WTC11 (cell line): ENCODE measurements around the gene PHF21B. TPM values are rescaled to one million over a fixed set of nuclear protein-coding genes. Genes with fewer than 3 reads are reported as not detected.

ENCODE experiments used
- ATAC-seq: fragments of 200-7000 bp; cut with Tn5 transposase; 2 replicates; pipeline ENCODE4 v1.10.0; 2021; ENCODE audit warnings: mild to moderate bottlenecking, moderate library complexity
- CTCF ChIA-PET: fragments of 300-600 bp; sonication (Branson Sonifier 250); formaldehyde crosslinking; loops from one replicate; lab custom pipeline; 2021; ENCODE audit warnings: antibody characterized with exemption; lab: Charles Lee
- POLR2A ChIA-PET: fragments of 350-600 bp; sonication (Branson Sonifier 250); formaldehyde crosslinking; loops from one replicate; lab custom pipeline; 2021; ENCODE audit warnings: antibody characterized with exemption; lab: Charles Lee
- DNase-seq: peaks from one replicate; pipeline ENCODE4 v3.0.0; 2021; ENCODE audit warnings: low spot score
- H3K27ac Mint-ChIP-seq: 2 replicates; pipeline ENCODE4 v1.8.0; 2021; ENCODE audit warnings: mixed read lengths
- H3K27me3 Mint-ChIP-seq: 2 replicates; pipeline ENCODE4 v1.8.0; 2021; ENCODE audit warnings: low read depth, mild to moderate bottlenecking, moderate library complexity, mixed read lengths
- H3K36me3 Mint-ChIP-seq: 2 replicates; pipeline ENCODE4 v1.8.0; 2021; ENCODE audit warnings: mixed read lengths
- H3K4me1 Mint-ChIP-seq: 2 replicates; pipeline ENCODE4 v1.8.0; 2022; ENCODE audit warnings: mixed read lengths
- H3K4me3 Mint-ChIP-seq: 2 replicates; pipeline ENCODE4 v1.8.0; 2021; ENCODE audit warnings: mild to moderate bottlenecking, moderate library complexity, mixed read lengths
- H3K9me3 Mint-ChIP-seq: 2 replicates; pipeline ENCODE4 v1.8.0; 2021; ENCODE audit warnings: mixed read lengths
- ATF1 ChIP-seq: sonication (generic); formaldehyde crosslinking; IDR thresholded peaks from 2 replicates; pipeline ENCODE4 v1.8.1; 2023; ENCODE audit warnings: mild to moderate bottlenecking, moderate library complexity, missing genetic modification reagents
- CREB1 ChIP-seq: sonication (generic); formaldehyde crosslinking; IDR thresholded peaks from 2 replicates; pipeline ENCODE4 v1.8.0; 2023; ENCODE audit warnings: mild to moderate bottlenecking, missing genetic modification reagents
- ETV6 ChIP-seq: sonication (generic); formaldehyde crosslinking; IDR thresholded peaks from 2 replicates; pipeline ENCODE4 v1.8.1; 2022; ENCODE audit warnings: mild to moderate bottlenecking, missing genetic modification reagents
- FOXK1 ChIP-seq: sonication (generic); formaldehyde crosslinking; IDR thresholded peaks from 2 replicates; pipeline ENCODE4 v1.8.0; 2022; ENCODE audit warnings: mild to moderate bottlenecking, moderate library complexity, missing genetic modification reagents
- GABPB1 ChIP-seq: sonication (generic); formaldehyde crosslinking; IDR thresholded peaks from 2 replicates; pipeline ENCODE4 v1.8.1; 2023; ENCODE audit warnings: mild to moderate bottlenecking, missing genetic modification reagents
- GTF2I ChIP-seq: fragments of 250-450 bp; sonication (Bioruptor Pico); conservative IDR thresholded peaks from 2 replicates; pipeline ENCODE4 v1.4.0; 2021; ENCODE audit warnings: mild to moderate bottlenecking
- HMGA2 ChIP-seq: fragments of 250-450 bp; sonication (Bioruptor Pico); IDR thresholded peaks from 2 replicates; pipeline ENCODE4 v1.4.0; 2021; ENCODE audit warnings: mild to moderate bottlenecking, moderate library complexity
- IRF2 ChIP-seq: sonication (generic); formaldehyde crosslinking; IDR thresholded peaks from 2 replicates; pipeline ENCODE4 v1.8.0; 2022; ENCODE audit warnings: low read depth, missing genetic modification reagents, borderline replicate concordance
- JAZF1 ChIP-seq: fragments of 250-450 bp; sonication (Bioruptor Pico); IDR thresholded peaks from 2 replicates; pipeline ENCODE4 v1.9.0; 2021; ENCODE audit warnings: moderate library complexity, mild to moderate bottlenecking, inconsistent platforms
- KAT7 ChIP-seq: sonication (generic); formaldehyde crosslinking; IDR thresholded peaks from 2 replicates; pipeline ENCODE4 v1.8.1; 2023; ENCODE audit warnings: missing genetic modification reagents, mild to moderate bottlenecking, borderline replicate concordance
- MYBL2 ChIP-seq: sonication (generic); formaldehyde crosslinking; IDR thresholded peaks from 2 replicates; pipeline ENCODE4 v1.8.1; 2023; ENCODE audit warnings: mild to moderate bottlenecking, moderate library complexity, missing genetic modification reagents
- NR1H2 ChIP-seq: sonication (generic); formaldehyde crosslinking; IDR thresholded peaks from 2 replicates; pipeline ENCODE4 v1.9.0; 2021; ENCODE audit warnings: mild to moderate bottlenecking, moderate library complexity, missing genetic modification reagents
- PRRX2 ChIP-seq: fragments of 250-450 bp; sonication (Bioruptor Pico); IDR thresholded peaks from 2 replicates; pipeline ENCODE4 v1.8.0; 2021; ENCODE audit warnings: mild to moderate bottlenecking
- SOX15 ChIP-seq: fragments of 250-450 bp; sonication (Bioruptor Pico); IDR thresholded peaks from 2 replicates; pipeline ENCODE4 v1.9.0; 2021; ENCODE audit warnings: mild to moderate bottlenecking
- TCF7 ChIP-seq: sonication (generic); formaldehyde crosslinking; IDR thresholded peaks from 2 replicates; pipeline ENCODE4 v1.8.0; 2022; ENCODE audit warnings: mild to moderate bottlenecking, low read depth, missing genetic modification reagents, moderate library complexity
- ZNF219 ChIP-seq: sonication (generic); formaldehyde crosslinking; IDR thresholded peaks from 2 replicates; pipeline ENCODE4 v1.8.0; 2023; ENCODE audit warnings: missing genetic modification reagents, mild to moderate bottlenecking, borderline replicate concordance
- ZNF423 ChIP-seq: fragments of 250-450 bp; sonication (Bioruptor Pico); IDR thresholded peaks from 2 replicates; pipeline ENCODE4 v2.1.2; 2022; ENCODE audit warnings: mild to moderate bottlenecking, moderate library complexity
- total RNA-seq: library from RNA; stranded (reverse); gene quantifications from 3 replicates; pipeline ENCODE4 v1.2.3, GENCODE V29; 2021
- TF ChIP-seq, protein P1 (sequence below): sonication (generic); formaldehyde crosslinking; IDR thresholded peaks from 2 replicates; pipeline ENCODE4 v1.8.1; 2023; ENCODE audit warnings: mild to moderate bottlenecking, missing genetic modification reagents, moderate library complexity
- TF ChIP-seq, protein P2 (sequence below): sonication (generic); formaldehyde crosslinking; IDR thresholded peaks from 2 replicates; pipeline ENCODE4 v1.8.0; 2022; ENCODE audit warnings: mild to moderate bottlenecking, missing genetic modification reagents
- TF ChIP-seq, protein P3 (sequence below): sonication (generic); formaldehyde crosslinking; IDR thresholded peaks from 2 replicates; pipeline ENCODE4 v1.8.0; 2023; ENCODE audit warnings: missing genetic modification reagents
- TF ChIP-seq, protein P4 (sequence below): sonication (generic); formaldehyde crosslinking; IDR thresholded peaks from 2 replicates; pipeline ENCODE4 v1.8.0; 2022; ENCODE audit warnings: mild to moderate bottlenecking, missing genetic modification reagents
- TF ChIP-seq, protein P5 (sequence below): fragments of 250-450 bp; sonication (Bioruptor Pico); IDR thresholded peaks from 2 replicates; pipeline ENCODE4 v1.9.0; 2021; ENCODE audit warnings: moderate library complexity, mild to moderate bottlenecking, inconsistent platforms, borderline replicate concordance
- TF ChIP-seq, protein P6 (sequence below): fragments of 250-450 bp; sonication (Bioruptor Pico); IDR thresholded peaks from 2 replicates; pipeline ENCODE4 v1.9.0; 2021; ENCODE audit warnings: mild to moderate bottlenecking, borderline replicate concordance

Gene PHF21B
- total RNA-seq, 1 experiment from 2014 or later = 107 TPM

DNA sequence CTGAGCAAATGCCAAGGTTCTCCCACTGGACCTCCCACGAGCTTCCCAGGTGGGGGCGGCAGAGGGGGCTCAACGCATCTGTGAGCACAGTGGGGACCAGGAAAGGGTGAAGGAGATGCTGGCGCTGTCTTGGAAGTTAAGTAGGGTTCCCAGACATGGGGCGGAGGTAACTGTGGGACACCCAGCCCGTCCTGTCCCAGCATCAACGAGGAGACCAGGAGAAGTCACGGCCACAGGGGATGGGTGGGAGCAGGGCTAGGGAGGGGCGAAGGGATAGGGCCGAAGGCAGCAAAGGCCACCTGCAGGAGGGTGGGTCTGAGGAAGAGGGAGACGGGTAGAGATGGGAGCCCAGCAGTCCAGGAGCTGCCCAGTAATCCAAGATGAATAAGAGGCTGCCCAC is 70.4 kb downstream of the PHF21B start (continued):
- no peak for TF ChIP-seq SOX15 (CRISPR knock-in tag)
- TF ChIP-seq, protein P1, sequence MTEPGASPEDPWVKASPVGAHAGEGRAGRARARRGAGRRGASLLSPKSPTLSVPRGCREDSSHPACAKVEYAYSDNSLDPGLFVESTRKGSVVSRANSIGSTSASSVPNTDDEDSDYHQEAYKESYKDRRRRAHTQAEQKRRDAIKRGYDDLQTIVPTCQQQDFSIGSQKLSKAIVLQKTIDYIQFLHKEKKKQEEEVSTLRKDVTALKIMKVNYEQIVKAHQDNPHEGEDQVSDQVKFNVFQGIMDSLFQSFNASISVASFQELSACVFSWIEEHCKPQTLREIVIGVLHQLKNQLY (CRISPR knock-in tag) = no peak
- no peak for TF ChIP-seq CREB1 (CRISPR knock-in tag)
- TF ChIP-seq, protein P2, sequence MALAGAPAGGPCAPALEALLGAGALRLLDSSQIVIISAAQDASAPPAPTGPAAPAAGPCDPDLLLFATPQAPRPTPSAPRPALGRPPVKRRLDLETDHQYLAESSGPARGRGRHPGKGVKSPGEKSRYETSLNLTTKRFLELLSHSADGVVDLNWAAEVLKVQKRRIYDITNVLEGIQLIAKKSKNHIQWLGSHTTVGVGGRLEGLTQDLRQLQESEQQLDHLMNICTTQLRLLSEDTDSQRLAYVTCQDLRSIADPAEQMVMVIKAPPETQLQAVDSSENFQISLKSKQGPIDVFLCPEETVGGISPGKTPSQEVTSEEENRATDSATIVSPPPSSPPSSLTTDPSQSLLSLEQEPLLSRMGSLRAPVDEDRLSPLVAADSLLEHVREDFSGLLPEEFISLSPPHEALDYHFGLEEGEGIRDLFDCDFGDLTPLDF (CRISPR knock-in tag) = no peak
- no peak for TF ChIP-seq ZNF423 (CRISPR knock-in tag)
- TF ChIP-seq NR1H2 (CRISPR knock-in tag) = no peak

DNA sequence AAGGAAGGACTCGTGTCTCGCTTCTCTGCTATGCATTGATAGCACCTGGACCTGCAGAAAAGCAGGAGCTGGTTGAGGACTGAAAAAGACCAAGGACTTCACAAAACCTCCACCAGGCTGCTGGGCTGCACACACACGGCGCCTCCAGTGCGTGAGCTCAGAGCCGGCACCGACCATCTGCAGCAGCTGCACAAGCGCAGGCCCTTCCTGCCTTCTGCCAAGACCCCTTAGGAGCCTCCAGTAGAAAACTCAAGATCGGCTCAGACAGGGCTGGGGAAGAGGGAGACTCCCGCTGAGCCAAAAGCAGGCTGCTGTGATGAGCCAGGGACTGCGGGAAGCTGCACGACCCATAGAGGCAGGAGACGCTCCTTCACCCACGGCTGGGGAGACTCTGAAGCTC is 70.9 kb downstream of the PHF21B start:
- DNase-seq = no peak
- Mint-ChIP-seq H3K4me1 (peaks cover 53% of the 10 kb centered on the region), H3K27ac (no peak overlapping the region), H3K4me3 (no peak overlapping the region), H3K9me3 (no peaks in the 10 kb centered on the region), H3K27me3 (no peaks in the 10 kb centered on the region), H3K36me3 (no peaks in the 10 kb centered on the region)
- ATAC-seq = no peak; the same call in 1 of the 2 replicates
- TF ChIP-seq MYBL2 (CRISPR knock-in tag) = no peak
- TF ChIP-seq, protein P3, sequence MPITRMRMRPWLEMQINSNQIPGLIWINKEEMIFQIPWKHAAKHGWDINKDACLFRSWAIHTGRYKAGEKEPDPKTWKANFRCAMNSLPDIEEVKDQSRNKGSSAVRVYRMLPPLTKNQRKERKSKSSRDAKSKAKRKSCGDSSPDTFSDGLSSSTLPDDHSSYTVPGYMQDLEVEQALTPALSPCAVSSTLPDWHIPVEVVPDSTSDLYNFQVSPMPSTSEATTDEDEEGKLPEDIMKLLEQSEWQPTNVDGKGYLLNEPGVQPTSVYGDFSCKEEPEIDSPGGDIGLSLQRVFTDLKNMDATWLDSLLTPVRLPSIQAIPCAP (CRISPR knock-in tag) = no peak
- TF ChIP-seq FOXK1 (CRISPR knock-in tag) = no peak
- TF ChIP-seq KAT7 (CRISPR knock-in tag) = no peak
- TF ChIP-seq, protein P4, sequence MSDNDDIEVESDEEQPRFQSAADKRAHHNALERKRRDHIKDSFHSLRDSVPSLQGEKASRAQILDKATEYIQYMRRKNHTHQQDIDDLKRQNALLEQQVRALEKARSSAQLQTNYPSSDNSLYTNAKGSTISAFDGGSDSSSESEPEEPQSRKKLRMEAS = no peak
- TF ChIP-seq JAZF1 = no peak
- no peak for TF ChIP-seq GABPB1
- TF ChIP-seq HMGA2 (CRISPR knock-in tag) = no peak
- no peak for TF ChIP-seq TCF7 (CRISPR knock-in tag)
- TF ChIP-seq ETV6 (CRISPR knock-in tag) = no peak
- CTCF ChIA-PET = interaction anchor here (0.6 to 1.8 kb wide), 3 partner anchors 15 to 244 kb away, joined by 3 to 7 read pairs (median 4); no protein-coding TSS in a partner anchor
- POLR2A ChIA-PET = no interaction called here

DNA sequence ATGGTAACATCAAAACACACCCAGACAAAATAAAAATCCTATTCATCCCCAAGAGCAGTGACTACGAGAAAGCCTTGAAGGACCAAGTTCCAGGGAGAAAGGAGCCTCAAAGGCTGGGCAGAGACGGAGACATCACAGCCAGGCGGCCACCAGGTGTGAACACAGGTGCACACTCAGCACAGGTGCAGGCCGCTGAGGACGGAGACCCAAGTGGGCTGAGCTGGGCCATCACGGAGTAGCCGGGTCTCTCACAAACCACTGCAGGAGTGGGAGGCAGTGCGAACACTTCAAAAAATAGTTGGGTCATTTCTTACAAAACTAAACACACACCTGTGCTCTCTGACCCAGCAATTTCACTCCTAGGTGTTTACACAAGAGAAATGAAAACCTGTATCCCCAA is 72.6 kb downstream of the PHF21B start:
- TF ChIP-seq IRF2 (CRISPR knock-in tag) (no peak), ETV6 (CRISPR knock-in tag) (no peak), HMGA2 (CRISPR knock-in tag) (no peak), GTF2I (CRISPR knock-in tag) (no peak), ZNF219 (CRISPR knock-in tag) (no peak), PRRX2 (CRISPR knock-in tag) (no peak), KAT7 (CRISPR knock-in tag) (no peak), ATF1 (CRISPR knock-in tag) (no peak)
- TF ChIP-seq, protein P5, sequence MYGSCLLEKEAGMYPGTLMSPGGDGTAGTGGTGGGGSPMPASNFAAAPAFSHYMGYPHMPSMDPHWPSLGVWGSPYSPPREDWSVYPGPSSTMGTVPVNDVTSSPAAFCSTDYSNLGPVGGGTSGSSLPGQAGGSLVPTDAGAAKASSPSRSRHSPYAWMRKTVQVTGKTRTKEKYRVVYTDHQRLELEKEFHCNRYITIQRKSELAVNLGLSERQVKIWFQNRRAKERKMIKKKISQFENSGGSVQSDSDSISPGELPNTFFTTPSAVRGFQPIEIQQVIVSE (CRISPR knock-in tag) = no peak
- TF ChIP-seq, protein P6, sequence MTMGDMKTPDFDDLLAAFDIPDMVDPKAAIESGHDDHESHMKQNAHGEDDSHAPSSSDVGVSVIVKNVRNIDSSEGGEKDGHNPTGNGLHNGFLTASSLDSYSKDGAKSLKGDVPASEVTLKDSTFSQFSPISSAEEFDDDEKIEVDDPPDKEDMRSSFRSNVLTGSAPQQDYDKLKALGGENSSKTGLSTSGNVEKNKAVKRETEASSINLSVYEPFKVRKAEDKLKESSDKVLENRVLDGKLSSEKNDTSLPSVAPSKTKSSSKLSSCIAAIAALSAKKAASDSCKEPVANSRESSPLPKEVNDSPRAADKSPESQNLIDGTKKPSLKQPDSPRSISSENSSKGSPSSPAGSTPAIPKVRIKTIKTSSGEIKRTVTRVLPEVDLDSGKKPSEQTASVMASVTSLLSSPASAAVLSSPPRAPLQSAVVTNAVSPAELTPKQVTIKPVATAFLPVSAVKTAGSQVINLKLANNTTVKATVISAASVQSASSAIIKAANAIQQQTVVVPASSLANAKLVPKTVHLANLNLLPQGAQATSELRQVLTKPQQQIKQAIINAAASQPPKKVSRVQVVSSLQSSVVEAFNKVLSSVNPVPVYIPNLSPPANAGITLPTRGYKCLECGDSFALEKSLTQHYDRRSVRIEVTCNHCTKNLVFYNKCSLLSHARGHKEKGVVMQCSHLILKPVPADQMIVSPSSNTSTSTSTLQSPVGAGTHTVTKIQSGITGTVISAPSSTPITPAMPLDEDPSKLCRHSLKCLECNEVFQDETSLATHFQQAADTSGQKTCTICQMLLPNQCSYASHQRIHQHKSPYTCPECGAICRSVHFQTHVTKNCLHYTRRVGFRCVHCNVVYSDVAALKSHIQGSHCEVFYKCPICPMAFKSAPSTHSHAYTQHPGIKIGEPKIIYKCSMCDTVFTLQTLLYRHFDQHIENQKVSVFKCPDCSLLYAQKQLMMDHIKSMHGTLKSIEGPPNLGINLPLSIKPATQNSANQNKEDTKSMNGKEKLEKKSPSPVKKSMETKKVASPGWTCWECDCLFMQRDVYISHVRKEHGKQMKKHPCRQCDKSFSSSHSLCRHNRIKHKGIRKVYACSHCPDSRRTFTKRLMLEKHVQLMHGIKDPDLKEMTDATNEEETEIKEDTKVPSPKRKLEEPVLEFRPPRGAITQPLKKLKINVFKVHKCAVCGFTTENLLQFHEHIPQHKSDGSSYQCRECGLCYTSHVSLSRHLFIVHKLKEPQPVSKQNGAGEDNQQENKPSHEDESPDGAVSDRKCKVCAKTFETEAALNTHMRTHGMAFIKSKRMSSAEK (CRISPR knock-in tag) = no peak
- ChIA-PET POLR2A (no interaction called here), CTCF (no interaction called here)
- H3K27me3 Mint-ChIP-seq = no peaks in the 10 kb centered on the region
- no peak for ATAC-seq
- no peak overlapping the region for H3K4me3 Mint-ChIP-seq
- 0 out of 2 replicates have a peak overlapping the region, but pooled peaks have one; percentile 17 for H3K27ac Mint-ChIP-seq
- DNase-seq = no peak
- H3K4me1 Mint-ChIP-seq = peaks cover 44% of the 10 kb centered on the region
- no peaks in the 10 kb centered on the region for H3K9me3 Mint-ChIP-seq
- H3K36me3 Mint-ChIP-seq = peaks cover 10% of the 10 kb centered on the region
